Activated CD4-positive, alpha-beta T cell treated with anti-CD3 and anti-CD28 coated beads, Interleukin-2, amount 10 ng/mL, durations not matched to agents 7 days and 5 days (primary cell): Measurements from ENCODE around the gene SAPCD2. TPM values are rescaled to one million over a fixed set of nuclear protein-coding genes. Genes with fewer than 3 reads are reported as not detected.
A peak's percentile ranks its signal among the peaks of the same experiment; 100 is the strongest.

Experiments used
- CTCF ChIA-PET: fragments of 350-600 bp; sonication (Branson Sonifier 250); formaldehyde crosslinking; loops from one replicate; lab custom pipeline; 2021; ENCODE audit warnings: antibody characterized with exemption; lab: Charles Lee
- POLR2A ChIA-PET: fragments of 350-600 bp; sonication (Branson Sonifier 250); formaldehyde crosslinking; loops from one replicate; lab custom pipeline; 2021; ENCODE audit warnings: antibody characterized with exemption; lab: Charles Lee
- DNase-seq: peaks from one replicate; pipeline ENCODE4 v3.0.0-alpha.2; 2020
- H3K27ac Mint-ChIP-seq: one replicate; pipeline ENCODE4 v1.8.0; 2021; ENCODE audit warnings: mild to moderate bottlenecking, moderate library complexity, mixed read lengths
- H3K27me3 Mint-ChIP-seq: one replicate; pipeline ENCODE4 v1.8.0; 2021; ENCODE audit warnings: mixed read lengths
- H3K36me3 Mint-ChIP-seq: one replicate; pipeline ENCODE4 v1.8.0; 2021; ENCODE audit warnings: low read depth, mixed read lengths
- H3K4me1 Mint-ChIP-seq: one replicate; pipeline ENCODE4 v1.8.0; 2021; ENCODE audit warnings: mixed read lengths
- H3K4me3 Mint-ChIP-seq: one replicate; pipeline ENCODE4 v1.8.0; 2021; ENCODE audit warnings: mild to moderate bottlenecking, moderate library complexity, mixed read lengths
- H3K9me3 Mint-ChIP-seq: one replicate; pipeline ENCODE4 v1.8.0; 2021; ENCODE audit warnings: mixed read lengths
- total RNA-seq, 2 experiments: library from RNA; stranded (reverse); gene quantifications; one replicate each; pipeline ENCODE4 v1.2.3, GENCODE V29; 2021

Gene SAPCD2
- total RNA-seq, 2 experiments from 2014 or later, result 33.8 to 40.6 TPM

DNA sequence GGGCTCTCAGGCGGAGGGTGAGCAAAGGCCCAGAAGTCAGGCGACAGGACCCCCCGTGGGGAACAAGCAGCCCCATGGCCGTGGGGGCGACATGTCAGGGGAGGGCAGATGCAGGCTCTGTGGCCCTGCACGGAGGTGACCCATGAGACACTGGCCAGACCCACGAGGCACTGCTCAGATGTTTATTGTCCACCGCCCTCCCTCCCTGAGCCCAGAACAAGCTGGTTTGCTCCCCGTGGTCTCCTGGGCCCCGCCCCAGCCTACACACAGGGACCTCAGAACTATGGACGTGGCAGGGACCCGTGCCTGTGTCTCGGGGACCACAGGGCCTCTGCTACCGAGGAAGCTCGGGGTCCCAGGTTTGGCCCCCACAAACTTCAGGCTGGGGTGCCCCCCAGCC, 40.4 kb downstream of the SAPCD2 start:
- peaks cover 57% of the 10 kb centered on the region for H3K4me1 Mint-ChIP-seq
- H3K27me3 Mint-ChIP-seq, result no peaks in the 10 kb centered on the region
- CTCF ChIA-PET, result interaction anchor here (0.6 to 14.0 kb wide), 43 partner anchors 8 to 301 kb away, joined by 3 to 157 read pairs (median 6); partner anchors contain the start of genes AJM1, CLIC3, MAN1B1 and NPDC1
- H3K27ac Mint-ChIP-seq, result peak overlapping the region; percentile 87
- H3K4me3 Mint-ChIP-seq, result peak overlapping the region; percentile 75
- H3K36me3 Mint-ChIP-seq, result peaks cover 2% of the 10 kb centered on the region
- DNase-seq, result no peak
- POLR2A ChIA-PET, result no interaction called here
- no peaks in the 10 kb centered on the region for H3K9me3 Mint-ChIP-seq

DNA sequence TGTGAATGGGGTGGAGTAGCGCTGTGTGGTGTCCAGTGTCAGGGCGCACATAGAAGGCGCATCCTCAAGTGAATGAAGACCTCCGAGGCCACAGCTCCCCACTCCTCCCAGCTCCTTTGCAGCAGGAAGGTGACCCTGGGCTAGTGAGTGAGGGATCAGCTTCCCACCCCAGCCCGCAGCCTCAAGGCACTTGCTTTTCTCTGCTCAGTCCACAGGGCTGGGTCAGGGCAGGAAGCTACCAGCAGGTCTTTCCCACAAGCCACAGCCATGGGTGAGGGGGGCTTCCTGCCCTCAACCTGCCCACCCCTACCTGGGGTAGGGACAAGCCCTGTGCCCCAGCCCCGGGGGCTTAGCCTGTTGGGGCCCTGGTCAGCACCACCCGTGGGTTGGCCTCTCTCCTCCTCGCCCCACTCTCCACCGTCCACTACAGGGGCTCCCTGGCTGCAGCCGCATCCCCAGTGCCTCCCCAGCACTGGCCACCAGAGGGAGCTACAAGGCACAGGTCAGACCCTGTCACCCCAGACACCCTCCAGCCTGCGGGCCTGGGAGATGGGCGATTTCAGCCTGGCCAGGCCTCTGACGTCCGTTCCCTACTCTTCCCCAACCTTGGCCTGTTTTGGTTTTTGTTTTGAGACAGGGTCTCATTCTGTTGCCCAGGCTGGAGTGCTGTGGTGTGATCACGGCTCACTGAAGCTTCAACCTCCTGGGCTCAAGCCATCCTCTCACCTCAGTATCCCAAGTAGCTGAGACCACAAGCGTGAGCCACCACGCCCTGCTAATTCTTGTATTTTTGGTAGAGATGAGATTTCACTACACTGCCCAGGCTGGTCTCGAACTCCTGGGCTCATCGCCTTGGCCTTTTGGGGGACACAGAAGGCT, 41.1 kb downstream of the SAPCD2 start:
- ChIA-PET POLR2A (no interaction called here), CTCF (interaction anchor here (0.6 to 14.0 kb wide), 50 partner anchors 9 to 300 kb away, joined by 3 to 157 read pairs (median 5); partner anchors contain the start of genes AJM1, CLIC3, MAN1B1 and NPDC1)
- no peaks in the 10 kb centered on the region for H3K27me3 Mint-ChIP-seq
- peaks cover 2% of the 10 kb centered on the region for H3K36me3 Mint-ChIP-seq
- peak overlapping the region; percentile 75 for H3K4me3 Mint-ChIP-seq
- H3K9me3 Mint-ChIP-seq, result no peaks in the 10 kb centered on the region
- peak; percentile 70 for DNase-seq
- peak overlapping the region; percentile 87 for H3K27ac Mint-ChIP-seq
- peaks cover 54% of the 10 kb centered on the region for H3K4me1 Mint-ChIP-seq

GRCh38 chr9:137028263-137029057, 41.9 kb downstream of the SAPCD2 start:
- POLR2A ChIA-PET, result no interaction called here
- Mint-ChIP-seq H3K36me3 (peaks cover 2% of the 10 kb centered on the region), H3K4me1 (peaks cover 52% of the 10 kb centered on the region), H3K27ac (peak overlapping the region; percentile 87), H3K27me3 (no peaks in the 10 kb centered on the region), H3K9me3 (no peaks in the 10 kb centered on the region), H3K4me3 (peak overlapping the region; percentile 75)
- CTCF ChIA-PET, result interaction anchor here (0.6 to 14.0 kb wide), 41 partner anchors 9 to 300 kb away, joined by 3 to 157 read pairs (median 6); partner anchors contain the start of genes AJM1, CLIC3, MAN1B1 and NPDC1
- peak; percentile 67 for DNase-seq

DNA sequence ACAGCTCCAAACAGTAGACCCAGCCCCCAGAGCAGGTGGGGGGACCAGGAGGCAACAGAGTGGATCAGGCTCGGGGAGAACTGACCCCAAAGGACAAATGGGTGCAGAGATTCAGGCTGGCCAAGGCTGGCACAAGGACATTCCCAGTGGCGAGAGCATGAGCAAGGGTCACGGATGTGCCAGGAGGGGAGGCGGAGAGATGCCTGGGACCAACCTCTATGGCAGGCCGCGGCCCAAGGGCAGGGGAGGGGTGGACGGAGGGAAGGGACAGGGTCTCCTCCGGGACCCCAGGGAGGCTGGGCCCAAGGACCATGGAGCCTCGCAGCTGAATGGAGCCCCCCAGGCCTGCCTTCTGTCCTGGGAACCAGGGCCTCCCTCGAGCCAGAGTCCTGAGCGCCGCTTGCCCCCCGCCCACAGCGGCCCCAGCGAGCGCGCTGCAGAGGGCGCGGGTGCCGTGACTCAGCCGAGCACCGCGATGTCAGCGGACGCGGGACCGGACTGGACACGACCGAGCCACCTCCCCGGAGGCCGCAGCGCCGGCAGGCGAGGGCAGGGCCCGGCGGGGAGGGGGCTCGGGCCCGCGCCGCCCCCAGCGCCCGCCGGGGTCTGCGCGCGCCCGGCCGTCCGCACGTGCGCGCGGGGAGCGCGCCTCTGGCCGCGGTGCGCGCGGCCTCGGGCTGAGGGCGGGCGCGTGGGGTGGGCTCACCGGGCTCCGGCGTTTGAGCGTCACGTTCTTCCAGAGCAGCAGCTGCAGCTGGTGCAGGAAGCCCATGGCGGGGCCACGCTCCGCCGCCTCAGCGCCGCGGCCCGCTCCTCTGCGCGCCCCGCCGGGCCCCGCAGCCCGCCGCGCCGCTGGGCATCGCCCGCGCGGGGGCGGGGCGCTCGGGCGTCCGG, 42.7 kb downstream of the SAPCD2 start, which contains the start of gene ABCA2:
TSS of gene ABCA2 (minus strand) at position 869 of the 894 bp plus-strand sequence. CDS start at position 772, 97 bp downstream.
- CTCF ChIA-PET, result interaction anchor here (1.0 to 14.0 kb wide), 19 partner anchors 8 to 237 kb away, joined by 3 to 157 read pairs (median 5); partner anchors contain the start of genes AJM1, C8G, NPDC1 and PAXX
- Mint-ChIP-seq H3K27ac (peak within 1 kb of the TSS; percentile 87), H3K4me1 (peaks cover 46% of the 10 kb centered on the region), H3K4me3 (peak within 1 kb of the TSS; percentile 76), H3K9me3 (no peaks in the 10 kb centered on the region), H3K36me3 (peaks cover 2% of the 10 kb centered on the region), H3K27me3 (no peaks in the 10 kb centered on the region)
- POLR2A ChIA-PET, result interaction anchor here (0.6 kb wide), 1 partner anchor 74 kb away, joined by 3 read pairs; no protein-coding TSS in a partner anchor
- DNase-seq, result no peak

DNA sequence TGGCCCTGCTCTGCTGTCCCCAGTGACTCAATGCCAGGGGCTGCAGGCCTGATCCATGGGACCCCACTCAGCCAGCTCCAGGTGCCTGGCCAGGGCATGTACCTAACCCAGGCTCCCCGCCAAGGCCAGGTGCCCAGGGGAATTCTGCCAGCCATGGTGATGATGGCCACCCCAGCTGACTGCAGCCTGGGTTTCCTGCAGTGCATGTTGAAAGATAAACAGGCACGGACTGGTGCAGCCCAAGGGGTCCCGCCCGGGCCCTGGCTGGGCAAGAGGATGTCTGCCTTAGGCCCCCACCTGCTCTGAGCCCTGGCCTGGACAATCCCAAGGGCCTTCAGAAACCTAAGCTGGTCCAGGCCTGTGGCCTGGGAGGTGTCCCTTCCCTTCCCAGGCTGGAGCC, 43.5 kb downstream of the SAPCD2 start:
- H3K4me3 Mint-ChIP-seq, result peak overlapping the region; percentile 76
- H3K27me3 Mint-ChIP-seq, result no peaks in the 10 kb centered on the region
- H3K4me1 Mint-ChIP-seq, result peaks cover 42% of the 10 kb centered on the region
- peaks cover 5% of the 10 kb centered on the region for H3K36me3 Mint-ChIP-seq
- H3K9me3 Mint-ChIP-seq, result no peaks in the 10 kb centered on the region
- POLR2A ChIA-PET, result interaction anchor here (0.6 kb wide), 1 partner anchor 73 kb away, joined by 3 read pairs; no protein-coding TSS in a partner anchor
- DNase-seq, result no peak
- no peak overlapping the region for H3K27ac Mint-ChIP-seq
- CTCF ChIA-PET, result interaction anchor here (1.0 to 7.4 kb wide), 9 partner anchors 9 to 234 kb away, joined by 3 to 59 read pairs (median 4); partner anchors contain the start of genes C8G and MAN1B1

DNA sequence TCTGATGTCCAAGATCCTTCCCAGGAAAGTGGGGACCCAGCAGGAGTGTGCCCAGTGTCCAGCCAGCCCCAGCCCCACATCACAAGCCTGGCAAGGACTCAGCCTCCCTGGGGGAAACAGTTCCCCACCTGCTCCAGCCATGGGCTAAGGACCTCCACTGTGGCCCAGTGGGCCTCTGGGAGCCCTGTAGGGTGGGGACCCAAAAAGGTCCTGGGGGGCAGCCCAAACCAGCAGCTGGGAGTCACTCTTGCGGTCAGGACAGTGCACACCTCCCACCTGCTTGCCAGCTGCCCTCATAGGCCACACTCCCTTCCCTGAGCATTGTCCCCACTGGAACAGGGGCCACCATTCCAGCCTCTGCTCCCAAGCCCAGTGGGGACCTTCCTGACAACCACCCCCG, 44.0 kb downstream of the SAPCD2 start:
- H3K4me3 Mint-ChIP-seq, result no peak overlapping the region
- no peak overlapping the region for H3K27ac Mint-ChIP-seq
- CTCF ChIA-PET, result interaction anchor here (0.6 to 7.4 kb wide), 10 partner anchors 9 to 191 kb away, joined by 3 to 59 read pairs (median 4); partner anchors contain the start of genes C8G and MAN1B1
- H3K9me3 Mint-ChIP-seq, result no peaks in the 10 kb centered on the region
- peaks cover 5% of the 10 kb centered on the region for H3K36me3 Mint-ChIP-seq
- H3K27me3 Mint-ChIP-seq, result no peaks in the 10 kb centered on the region
- peaks cover 41% of the 10 kb centered on the region for H3K4me1 Mint-ChIP-seq
- no peak for DNase-seq
- POLR2A ChIA-PET, result no interaction called here

DNA sequence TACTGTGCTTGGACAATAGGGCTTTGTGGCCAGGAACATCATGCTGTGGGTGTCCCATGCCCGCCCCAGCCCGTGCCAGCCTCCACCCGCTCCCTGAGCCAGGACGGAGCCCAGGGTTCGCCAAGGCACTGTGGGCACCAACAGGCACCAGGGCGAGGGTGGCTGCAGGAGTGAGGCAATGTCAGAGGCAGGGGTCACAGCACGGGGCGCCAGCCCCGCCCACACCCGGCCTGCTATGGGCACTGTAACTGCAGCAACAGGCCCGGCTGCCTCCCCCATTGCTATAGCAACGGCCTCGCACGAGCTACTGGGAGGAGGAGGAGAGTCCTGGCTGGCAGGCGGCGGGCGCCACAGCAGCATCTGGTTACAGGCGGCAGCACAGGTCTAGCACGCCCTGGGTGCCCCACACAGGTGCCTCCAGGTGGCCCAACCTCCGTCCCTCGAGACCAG, 44.8 kb downstream of the SAPCD2 start:
- H3K27me3 Mint-ChIP-seq, result no peaks in the 10 kb centered on the region
- ChIA-PET CTCF (interaction anchor here (0.6 to 7.4 kb wide), 8 partner anchors 10 to 191 kb away, joined by 3 to 58 read pairs (median 4); partner anchors contain the start of genes MAN1B1 and NPDC1), POLR2A (no interaction called here)
- no peak overlapping the region for H3K4me3 Mint-ChIP-seq
- H3K9me3 Mint-ChIP-seq, result no peaks in the 10 kb centered on the region
- H3K36me3 Mint-ChIP-seq, result peaks cover 3% of the 10 kb centered on the region
- peaks cover 36% of the 10 kb centered on the region for H3K4me1 Mint-ChIP-seq
- H3K27ac Mint-ChIP-seq, result no peak overlapping the region
- DNase-seq, result no peak

DNA sequence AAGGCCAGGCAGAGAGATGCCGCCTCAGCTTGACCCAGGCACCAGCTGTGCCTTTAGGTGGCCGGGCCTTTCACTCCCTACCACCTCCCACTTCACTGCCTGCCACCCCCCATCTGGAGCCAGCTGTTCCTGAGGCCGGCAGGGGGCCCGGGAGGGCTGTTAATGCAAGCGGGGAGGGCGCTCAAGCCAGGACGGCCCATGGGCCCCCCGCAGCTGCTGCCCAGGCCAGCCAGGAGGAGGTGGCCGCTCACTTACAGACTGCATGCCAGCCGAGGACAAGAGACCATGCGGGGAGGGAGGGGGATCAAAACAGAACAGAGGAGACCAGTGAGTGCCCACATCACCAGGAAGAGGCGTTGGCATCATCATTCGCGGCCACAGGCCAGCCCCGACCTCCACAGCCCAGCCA, 46.8 kb downstream of the SAPCD2 start:
- no peak for DNase-seq
- H3K4me3 Mint-ChIP-seq, result no peak overlapping the region
- no peak overlapping the region for H3K27ac Mint-ChIP-seq
- CTCF ChIA-PET, result interaction anchor here (7.4 kb wide), 1 partner anchor 12 kb away, joined by 58 read pairs; no protein-coding TSS in a partner anchor
- H3K9me3 Mint-ChIP-seq, result no peaks in the 10 kb centered on the region
- peaks cover 3% of the 10 kb centered on the region for H3K36me3 Mint-ChIP-seq
- POLR2A ChIA-PET, result interaction anchor here (0.6 kb wide), 1 partner anchor 198 kb away, joined by 9 read pairs; no protein-coding TSS in a partner anchor
- H3K4me1 Mint-ChIP-seq, result peaks cover 19% of the 10 kb centered on the region
- H3K27me3 Mint-ChIP-seq, result no peaks in the 10 kb centered on the region

- Mint-ChIP-seq H3K4me1 (peaks cover 19% of the 10 kb centered on the region), H3K27ac (peak overlapping the region; percentile 25), H3K9me3 (no peaks in the 10 kb centered on the region), H3K27me3 (no peaks in the 10 kb centered on the region), H3K4me3 (no peak overlapping the region), H3K36me3 (peaks cover 3% of the 10 kb centered on the region)
- ChIA-PET POLR2A (no interaction called here), CTCF (interaction anchor here (1.3 to 7.4 kb wide), 2 partner anchors 12 to 15 kb away, joined by 4 to 58 read pairs; no protein-coding TSS in a partner anchor)
- DNase-seq, result no peak
These were observed 47.2 kb downstream of the SAPCD2 start for GRCh38 chr9:137023157-137023556.

DNA sequence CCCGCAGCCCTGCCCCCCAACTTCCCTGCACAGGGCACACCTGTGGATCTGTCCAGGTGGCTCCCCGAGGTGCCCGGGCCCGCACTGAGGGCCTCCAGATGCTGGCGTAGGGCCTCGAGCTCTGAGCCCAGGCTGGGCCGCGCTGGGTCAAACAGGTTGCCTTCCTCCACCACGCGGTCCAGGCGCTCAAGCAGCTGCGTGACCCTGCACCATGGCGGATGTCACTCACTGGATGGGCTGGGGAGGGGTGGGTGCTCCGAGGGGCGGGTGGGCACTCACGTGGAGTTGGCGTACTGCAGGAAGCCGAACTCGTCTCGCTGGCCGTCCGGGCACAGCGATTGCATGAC, 47.7 kb downstream of the SAPCD2 start:
- no peaks in the 10 kb centered on the region for H3K27me3 Mint-ChIP-seq
- ChIA-PET POLR2A (no interaction called here), CTCF (interaction anchor here (0.7 to 7.4 kb wide), 4 partner anchors 13 to 180 kb away, joined by 3 to 58 read pairs (median 4); partner anchors contain the start of gene AJM1)
- no peak for DNase-seq
- H3K4me3 Mint-ChIP-seq, result no peak overlapping the region
- peaks cover 3% of the 10 kb centered on the region for H3K36me3 Mint-ChIP-seq
- peaks cover 19% of the 10 kb centered on the region for H3K4me1 Mint-ChIP-seq
- no peaks in the 10 kb centered on the region for H3K9me3 Mint-ChIP-seq
- no peak overlapping the region for H3K27ac Mint-ChIP-seq
